Activated CD4-positive, alpha-beta T cell treated with anti-CD3 and anti-CD28 coated beads for 24 hours (primary cell): ENCODE results near the gene STON2.
"Not testable (repeated sequence)": the region's sequence is repeated elsewhere in the genome, so short reads cannot be mapped to it uniquely, and the experiment has no call there.

ENCODE experiments used
- DNase-seq, 2 donors: peaks; one replicate each; pipeline ENCODE4 v3.0.0-alpha.2; 2020; ENCODE audit warnings: low read depth in 2 of 2

The STON2 gene

DNA sequence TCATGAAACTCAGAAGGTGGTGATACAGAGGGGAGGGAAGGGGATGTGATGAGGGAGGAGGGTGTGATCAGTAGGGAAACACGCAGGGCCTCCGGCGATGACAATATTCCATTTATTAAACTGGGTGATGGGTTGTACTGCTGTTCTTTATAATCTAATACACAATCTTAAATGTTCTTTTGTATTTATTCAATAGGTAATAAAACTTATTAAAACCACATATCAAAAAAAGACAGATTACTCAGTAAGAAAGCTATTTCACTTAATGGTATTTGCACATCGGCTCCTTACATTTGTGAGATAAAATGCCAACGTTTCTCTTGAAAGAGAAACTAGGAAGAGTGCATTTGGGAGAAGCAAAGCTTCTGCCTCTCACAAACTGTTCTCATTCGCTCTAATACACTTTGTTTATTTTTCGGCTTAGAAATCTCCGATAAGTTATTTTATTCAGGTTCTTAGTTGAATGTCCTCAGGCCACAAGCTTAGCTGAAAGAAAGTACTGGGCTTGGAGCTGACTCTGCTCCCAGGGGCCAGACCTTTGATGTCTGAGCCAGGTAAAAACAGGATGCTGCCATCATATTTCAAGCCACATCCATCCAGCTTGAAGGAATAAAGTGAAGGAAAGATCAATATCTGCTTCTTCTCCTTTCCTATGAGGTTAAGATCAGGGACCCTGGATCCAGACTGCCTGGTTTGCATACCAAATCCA, 17.5 kb downstream of the STON2 start:
- no peak for DNase-seq

DNA sequence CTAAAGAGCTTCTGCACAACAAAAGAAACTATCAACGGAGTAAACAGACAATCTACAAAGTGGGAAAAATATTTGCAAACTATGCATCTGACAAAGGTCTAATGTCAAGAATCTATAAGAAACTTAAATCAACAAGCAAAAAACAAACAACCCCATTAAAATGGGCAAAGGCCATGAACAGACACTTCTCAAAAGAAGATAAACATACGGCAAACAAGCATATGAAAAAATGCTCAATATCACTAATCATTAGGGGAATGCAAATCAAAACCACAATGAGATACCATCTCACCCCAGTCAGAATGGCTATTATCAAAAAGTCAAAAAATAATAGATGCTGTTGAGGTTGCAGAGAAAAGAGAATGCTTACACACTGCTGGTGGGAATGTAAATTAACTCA, 20.1 kb downstream of the STON2 start:
- not testable (repeated sequence) for DNase-seq

DNA sequence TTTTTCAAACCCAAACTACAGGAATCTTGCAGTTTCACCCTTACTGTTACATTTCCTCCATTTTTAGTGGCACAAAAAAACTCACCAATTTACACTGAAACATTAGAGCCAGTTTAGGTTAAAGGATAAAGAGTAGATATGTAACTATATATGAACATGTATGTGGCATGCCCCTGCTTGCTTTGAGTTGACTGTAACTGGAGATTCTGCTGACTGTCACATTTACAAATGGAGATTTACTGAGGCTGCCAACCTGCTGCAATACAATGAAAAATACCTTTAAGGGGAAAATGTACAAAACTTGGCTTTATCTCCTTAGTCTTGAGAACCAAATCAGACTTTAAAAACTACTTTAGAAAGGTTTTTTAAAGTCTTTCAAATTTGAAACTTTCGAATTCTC, 28.3 kb downstream of the STON2 start:
- no peak for DNase-seq

DNA sequence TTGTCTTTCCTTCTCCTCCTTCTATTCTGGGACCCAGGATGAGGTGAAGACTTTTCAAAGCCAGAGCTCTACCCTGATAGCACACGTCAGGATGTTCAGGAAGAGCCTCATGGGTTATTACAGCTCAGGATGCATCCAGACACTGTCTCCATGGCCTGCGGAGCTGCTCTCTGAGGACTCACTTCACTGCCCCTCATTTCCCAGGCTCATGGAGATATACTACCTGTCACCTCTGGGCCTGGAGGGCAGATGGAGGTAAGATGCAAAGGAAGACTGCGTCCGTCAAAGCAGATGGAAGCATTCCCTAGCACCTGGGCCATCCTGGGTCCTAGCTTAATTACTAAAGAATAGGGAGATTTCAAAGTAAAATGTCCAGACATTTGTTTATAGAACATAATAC, 32.6 kb downstream of the STON2 start:
- DNase-seq = no peak

DNA sequence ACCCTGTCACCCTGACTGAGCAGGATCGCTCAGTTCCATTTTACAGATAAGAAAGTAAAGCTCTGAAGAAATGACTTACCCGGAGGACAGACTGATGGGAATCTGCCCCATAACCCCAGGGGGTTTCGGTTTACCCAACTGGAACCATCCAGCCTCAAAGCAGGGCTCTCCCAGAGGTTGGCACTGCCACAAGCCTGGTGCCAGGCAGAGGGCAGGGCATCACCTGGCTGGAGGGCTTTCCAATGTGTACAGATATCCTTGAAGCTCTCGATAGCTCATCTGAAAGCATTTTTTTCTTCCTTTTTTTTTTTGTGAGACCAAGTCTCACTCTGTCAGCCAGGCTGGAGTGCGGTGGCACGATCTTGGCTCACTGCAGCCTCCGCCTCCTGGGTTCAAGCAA, 33.2 kb downstream of the STON2 start:
- no peak for DNase-seq

GRCh38 chr14:81366214-81366613, 33.9 kb downstream of the STON2 start:
- DNase-seq = no peak

DNA sequence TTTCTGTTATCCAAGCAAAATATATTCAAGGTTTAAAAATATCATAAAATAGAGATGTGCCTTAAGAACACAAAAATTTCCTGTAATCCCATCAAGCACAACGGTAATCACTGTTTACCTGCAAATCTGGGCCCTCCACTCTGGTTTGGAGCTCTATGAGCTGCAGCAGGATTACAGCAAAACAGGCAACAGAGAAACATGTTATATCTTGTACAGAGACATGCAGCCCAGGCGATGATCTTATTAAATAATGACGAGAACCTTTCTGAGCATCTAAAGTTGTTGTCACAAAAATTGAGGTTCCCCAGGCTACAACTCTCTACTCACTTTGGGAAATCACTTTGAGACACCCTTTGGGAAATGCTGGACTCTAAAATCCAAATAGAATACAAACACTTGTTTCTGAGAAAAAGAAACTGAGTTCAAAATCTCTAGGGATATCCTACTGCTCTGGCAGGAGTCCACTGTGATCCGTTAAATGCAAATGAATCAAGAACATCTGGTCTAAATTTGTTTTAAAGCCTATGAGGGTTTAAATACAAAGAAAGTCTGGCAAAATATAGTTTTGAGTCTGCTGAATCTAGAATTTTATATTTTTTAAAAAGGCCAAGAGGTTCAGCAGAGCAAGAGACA, 36.3 kb downstream of the STON2 start:
- no peak for DNase-seq

DNA sequence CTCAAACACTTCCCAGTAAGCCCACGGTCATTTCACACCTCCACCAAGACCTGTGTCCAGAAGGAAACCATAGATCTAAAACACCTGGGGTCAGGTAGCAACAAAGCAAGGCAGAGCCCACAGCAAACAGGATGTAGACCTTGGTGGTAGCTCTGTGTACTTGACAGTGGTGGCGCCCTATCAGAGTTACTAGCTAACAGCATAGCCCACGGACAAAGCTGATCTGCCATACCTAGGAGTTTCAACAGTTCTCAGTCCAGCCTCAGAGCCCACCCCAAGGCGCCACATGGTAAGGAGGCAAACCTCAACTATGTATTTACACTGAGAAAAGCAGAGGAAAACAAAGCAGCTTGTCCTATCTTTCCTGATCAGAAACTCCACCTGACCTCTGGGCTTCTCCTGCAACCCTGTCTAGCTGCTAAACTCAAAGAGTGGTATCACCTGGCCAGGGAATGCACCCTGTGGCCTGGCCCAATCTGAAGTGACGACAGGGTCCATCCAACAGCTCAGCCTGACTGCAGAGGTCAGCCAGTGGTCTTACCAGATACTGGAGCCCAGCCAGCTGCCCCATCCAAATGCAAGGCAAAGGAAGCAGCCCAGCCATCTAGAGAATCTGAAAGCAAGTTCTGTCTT, 46.3 kb downstream of the STON2 start:
- DNase-seq = no peak

- DNase-seq = no peak
These were observed 47.7 kb downstream of the STON2 start for GRCh38 chr14:81352413-81352812.

DNA sequence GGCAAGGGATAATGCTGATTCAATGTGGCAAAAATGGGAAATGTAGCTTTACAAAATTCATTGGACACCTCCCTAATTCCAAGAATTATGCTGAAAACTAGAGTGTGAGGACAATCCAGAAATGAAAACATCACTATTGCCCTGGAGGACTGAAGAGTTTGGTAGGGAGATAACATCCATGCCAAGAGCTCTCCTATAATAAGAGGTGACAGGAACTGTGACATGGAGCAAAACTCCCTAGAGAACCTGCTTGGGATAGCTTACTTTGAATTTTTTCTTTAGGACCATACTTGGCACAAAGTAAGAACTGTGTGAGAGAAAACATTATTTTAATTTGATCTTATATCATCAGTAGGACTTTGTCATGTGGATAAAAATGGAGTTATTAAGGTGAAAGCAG, 48.9 kb downstream of the STON2 start:
- no peak for DNase-seq

GRCh38 chr14:81350344-81351130, 49.6 kb downstream of the STON2 start:
- no peak for DNase-seq

GRCh38 chr14:81348061-81348460, 52.1 kb downstream of the STON2 start:
- no peak for DNase-seq

DNA sequence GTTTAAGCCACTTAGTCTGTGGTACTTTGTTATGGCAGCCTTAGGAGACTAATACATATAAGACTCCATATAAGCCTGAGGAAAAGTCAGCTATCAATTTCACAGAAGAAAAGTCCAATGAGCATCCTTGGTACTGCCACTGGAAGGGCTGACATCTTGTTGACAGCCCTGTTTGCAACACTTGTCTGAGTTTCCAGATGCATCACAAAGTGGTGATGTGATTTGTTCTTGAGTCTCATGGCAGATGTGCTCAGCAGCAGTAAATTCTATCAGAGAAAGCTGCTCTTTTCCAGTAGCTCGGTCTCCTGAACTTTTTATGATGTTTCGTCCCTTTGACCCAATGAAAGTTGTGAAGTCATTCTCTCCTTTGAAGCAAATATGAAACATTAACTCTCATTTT, 54.3 kb downstream of the STON2 start:
- no peak for DNase-seq

DNA sequence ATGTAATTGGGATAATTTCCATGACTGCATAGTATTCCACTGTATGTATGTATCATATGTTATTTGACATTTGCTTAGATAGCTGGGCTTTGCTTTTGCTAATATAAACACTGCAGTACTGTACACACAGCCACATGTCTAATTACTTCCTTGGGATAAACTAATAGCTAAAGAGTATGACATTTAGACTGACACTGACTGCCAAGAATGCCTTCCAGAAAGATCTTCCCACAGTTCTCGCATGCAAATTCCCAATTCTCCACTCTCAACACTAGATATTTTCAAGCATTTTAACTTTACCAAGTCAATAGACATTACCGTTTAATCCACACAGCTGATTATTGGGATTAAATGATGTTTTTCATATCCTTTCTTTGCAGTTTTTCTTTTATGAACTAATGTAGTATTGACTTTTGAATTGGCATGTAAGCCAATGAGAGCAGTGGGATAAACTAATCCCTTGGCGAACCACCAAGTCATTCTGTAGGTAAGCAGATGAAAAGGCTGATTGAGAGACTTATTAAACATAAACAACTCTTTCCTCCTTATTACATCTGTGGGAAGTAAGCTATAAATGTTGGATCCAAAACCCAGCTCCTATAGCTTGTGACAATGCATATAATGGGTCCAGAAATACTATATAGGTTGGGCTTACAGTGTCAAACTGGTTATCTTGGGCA, 55.5 kb downstream of the STON2 start:
- no peak for DNase-seq

- no peak for DNase-seq
These were observed 56.4 kb downstream of the STON2 start for GRCh38 chr14:81343701-81344100.

- DNase-seq = no peak
These were observed 57.1 kb downstream of the STON2 start for GRCh38 chr14:81342850-81343580.

DNA sequence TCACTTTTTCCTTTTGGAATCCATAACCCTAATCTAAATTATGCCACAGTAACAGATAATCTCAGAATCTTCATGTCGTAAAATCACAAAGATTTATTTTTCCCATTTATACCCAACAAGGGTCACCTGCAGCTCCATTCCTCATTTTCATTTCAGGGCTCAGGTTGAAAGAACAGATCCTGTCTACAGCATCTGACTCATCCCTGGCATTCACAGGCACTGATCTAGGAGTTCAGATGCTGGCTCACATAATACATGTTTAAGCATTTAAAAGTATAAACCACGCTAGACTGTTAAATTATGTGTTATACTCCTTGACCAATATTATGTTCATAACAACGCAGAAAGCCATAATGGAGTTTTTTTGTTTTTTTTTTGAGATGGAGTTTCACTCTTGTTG, 58.3 kb downstream of the STON2 start:
- DNase-seq = no peak

DNA sequence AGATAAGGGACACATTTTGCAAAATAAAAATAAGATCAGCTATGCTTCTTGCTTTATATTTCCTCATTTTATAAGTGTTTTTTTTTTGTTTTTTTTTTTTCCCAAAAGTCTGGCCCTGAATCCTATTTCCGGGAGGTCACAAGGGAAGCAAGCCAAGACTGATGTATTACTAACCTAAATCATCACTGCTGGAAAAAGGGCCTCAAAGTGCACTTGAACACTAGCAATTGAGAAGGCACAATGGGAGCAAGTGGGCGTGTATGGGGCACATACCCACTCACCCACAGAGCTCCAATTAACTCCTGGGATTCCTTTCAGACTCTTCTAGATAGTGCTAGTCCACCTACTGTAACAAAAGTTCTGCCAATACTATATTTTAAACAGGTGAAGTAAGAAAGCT, 58.8 kb downstream of the STON2 start:
- DNase-seq = no peak

- no peak for DNase-seq
These were observed 59.9 kb downstream of the STON2 start for GRCh38 chr14:81340201-81340600.

DNA sequence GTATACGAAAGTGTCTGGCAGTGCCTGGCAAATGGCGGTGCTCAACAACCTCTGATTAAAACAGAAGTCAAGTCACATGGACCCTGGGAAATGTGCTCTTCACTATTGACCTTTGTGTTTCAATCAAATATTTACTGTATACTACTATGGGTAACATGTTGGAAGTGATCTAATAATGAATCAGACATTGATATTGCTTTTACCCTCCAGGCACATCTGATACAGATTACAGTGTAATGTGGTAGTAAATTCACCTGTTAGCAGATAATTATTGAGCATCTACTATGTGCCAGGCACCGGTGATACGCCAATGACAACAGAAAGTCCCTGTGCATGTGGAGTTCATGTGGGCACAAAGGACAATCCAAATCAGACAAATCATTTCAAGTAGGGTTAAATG, 63.1 kb downstream of the STON2 start:
- DNase-seq = no peak

DNA sequence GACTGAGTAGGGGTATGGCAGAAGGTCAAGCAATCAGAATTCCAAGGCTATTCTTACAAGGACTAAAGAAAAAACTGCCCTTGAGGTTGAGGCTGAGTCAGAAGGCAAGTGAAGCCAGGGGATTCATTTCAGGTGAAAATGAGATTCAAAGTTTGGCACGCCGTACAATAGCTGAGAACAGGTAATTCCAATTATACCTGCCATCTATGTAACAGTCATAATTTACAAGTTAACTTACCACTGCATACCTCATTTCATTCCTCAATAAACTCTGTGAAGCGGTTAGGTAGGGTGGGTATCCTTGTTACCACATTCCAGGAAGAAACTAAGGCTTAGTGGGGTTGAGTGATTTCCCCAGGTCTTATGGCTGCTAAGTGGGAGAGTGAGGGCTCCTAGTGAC, 64.1 kb downstream of the STON2 start:
- DNase-seq = no peak
